Right renal cortex interstitium (tissue), 3 donors: ENCODE results near the gene TMIGD1. TPM values are rescaled to one million over a fixed set of nuclear protein-coding genes. Genes with fewer than 3 reads are reported as not detected.
A peak's percentile ranks its signal among the peaks of the same experiment; 100 is the strongest.

ENCODE experiments used
- DNase-seq, 3 donors: peaks; one replicate each; pipeline ENCODE4 v3.0.0-alpha.2; 2013; ENCODE audit warnings: low read depth in 3 of 3, low spot score in 2 of 3
- polyA plus RNA-seq, 3 donors: library from polyadenylated mRNA; unstranded; fragments of 120-200 nt; gene quantifications; one replicate each; pipeline ENCODE4 v1.2.1, GENCODE V29; 2013; ENCODE audit not compliant: insufficient read length in 3 of 3

The TMIGD1 gene
- polyA plus RNA-seq, 3 donors, result 0.75 to 0.98 (median 0.78) TPM

DNA sequence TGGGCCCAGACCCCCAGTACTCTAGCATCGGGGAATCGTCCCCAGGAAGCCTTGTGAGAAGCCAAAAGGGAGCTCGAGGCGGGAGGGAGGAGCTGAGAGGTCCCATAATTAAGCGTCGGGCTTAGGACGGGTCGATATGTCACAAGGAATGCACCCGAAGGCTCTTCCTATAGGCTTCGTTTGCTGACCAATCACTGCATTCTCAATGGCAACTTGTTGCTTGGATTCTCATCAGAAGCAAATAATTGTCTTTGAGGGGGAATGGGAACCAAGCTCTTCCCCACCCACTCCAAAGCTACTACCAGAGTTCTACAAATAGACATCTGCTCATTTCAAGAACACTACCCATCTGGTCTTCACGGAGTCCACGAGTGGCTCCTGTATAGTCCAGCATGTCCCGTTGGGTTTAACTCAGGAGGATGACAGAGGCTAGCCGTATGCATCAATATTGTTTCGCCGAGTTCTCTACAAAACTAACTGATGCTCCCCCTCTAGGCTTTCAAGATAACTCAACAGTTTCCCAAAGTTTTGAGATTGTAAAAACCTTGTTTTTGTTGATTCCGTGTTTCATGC lies 41.5 kb downstream of the TMIGD1 start:
- peak; percentile 16 to 45 (median 31) for DNase-seq

DNA sequence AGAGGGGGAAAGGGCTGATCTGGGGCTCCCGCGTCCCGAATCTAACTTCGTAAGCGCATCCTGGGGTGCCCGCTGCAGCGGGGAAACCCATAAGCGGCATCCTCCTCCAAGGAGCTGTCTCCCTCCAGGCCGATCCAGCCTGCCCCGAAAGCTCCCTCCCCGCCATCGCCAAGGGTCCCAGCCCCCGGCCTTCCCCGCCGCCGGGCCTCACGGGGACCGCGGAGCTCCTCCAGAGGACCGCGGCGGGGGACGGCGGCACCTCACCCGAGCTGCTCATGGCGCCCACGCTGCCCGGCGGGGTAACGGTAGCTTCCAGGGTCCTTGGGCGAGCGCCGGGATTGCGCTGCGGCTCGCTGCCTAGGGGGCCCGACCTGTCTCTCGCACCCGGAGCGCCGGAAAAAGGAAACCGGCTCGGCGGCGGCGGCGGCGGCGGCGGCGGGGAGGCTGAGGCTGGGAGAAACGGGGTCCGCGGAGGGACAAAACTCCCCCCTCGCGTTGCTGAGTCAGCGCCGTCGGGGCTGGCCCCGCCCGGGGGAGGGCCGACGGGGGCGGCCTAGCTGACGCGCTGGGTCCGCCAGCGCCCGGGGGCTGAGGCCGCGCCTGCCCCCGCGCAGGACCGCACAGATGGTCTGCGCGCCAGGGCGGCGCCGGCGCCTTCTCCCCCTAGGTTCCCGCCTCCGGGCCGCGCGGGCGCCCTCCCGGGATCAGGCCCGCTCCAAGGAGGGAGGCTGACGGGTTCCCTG lies 42.1 kb downstream of the TMIGD1 start, which contains the start of gene BLMH:
BLMH (minus strand) TSS at position 402 of the 743 bp plus-strand sequence; CDS start at position 277, 125 bp downstream.
- DNase-seq, result peak; percentile 48 to 69 (median 67)

DNA sequence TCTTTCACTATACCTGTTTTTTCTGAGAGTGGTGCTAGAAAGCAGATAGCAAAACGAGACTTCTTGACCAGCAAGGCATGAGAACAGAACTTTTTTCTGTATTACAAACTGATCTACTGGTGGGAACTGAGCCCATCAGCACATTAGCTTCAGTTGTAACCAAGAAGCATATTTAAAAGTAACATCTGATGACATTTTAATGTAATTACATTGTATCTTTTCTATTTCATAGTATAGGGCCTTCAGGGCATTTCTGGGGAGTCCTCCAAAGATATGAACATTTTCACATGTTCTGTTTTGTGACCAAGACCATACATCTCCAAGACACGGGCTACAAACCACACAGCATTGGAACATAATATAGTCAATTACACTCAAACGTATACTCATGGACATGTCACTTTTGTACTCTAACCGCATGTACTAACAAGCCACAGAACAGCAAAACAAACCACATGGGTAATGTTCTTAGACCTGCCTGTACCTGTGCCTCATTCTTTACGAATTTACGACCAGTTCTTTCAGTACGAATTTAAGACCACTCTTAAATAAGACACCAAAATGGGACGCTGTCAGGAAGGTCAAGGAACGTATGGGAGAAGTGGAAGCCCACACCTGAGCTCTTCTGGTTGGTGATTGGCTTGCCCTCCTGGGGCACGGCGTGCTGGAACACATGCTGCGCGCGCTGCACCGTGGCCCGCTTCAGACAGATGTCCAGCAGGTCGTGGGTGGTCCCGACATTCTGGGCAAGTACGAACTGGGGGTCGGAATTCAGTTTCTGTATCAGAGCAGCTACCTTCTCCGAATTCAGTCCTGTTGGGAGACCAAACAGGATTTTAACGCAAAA lies 42.9 kb downstream of the TMIGD1 start:
- DNase-seq, result peak in 2 of 3 donors; percentile 23

DNA sequence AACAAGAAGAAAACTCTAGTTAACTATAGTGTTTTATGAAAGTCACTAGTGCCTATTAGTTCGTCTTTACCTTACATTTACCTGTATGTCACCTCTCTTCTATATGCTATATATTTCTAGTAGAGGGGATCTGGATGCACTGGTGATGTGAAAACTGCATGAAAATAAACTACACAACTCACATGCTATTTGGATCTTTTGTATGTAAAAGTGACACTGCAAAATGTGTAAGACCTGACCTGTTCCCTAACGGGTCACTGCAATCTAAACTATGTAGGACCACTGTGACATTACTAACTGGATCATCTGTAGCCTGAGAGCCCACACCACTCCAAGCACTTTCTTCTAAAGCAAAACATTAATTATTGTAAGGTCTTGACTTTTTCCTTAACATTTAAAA lies 43.8 kb downstream of the TMIGD1 start:
- no peak for DNase-seq

DNA sequence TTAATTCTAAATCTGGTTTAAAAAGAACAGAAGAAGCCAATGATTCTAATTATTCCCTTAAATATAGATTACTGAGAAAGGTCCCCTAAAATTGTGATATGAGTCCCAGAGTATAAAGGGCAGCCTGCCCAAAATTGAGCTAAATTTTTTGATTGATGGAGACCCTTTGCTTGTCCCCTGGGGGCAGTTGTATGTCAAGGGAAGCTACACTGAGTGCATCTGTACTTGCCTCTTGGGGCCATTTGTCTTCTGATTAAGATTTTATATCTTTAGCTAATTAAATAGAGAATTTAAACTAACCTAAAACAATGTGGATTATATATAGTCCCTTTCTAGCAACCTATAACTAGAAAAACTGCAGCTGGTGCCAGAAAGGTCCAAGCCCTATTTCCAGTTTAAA lies 54.7 kb downstream of the TMIGD1 start:
- no peak for DNase-seq

DNA sequence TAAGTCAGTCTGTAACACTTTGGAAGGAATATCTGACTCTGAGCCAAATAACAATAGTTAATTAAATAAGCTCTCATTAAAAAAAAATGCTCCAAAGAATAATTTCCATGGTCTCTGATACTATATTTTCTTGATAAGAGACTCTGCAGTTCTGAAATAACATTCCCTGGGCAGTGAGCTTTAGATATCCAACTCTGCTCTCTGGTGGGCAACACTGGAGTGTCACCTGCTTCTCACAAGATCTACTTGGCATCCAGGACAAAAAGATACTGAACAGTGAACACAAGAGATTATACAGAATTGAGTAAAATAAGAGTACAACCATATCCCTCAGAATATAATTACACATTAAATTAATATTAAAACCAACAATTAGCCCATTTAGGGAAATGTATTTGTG lies 55.8 kb downstream of the TMIGD1 start:
- DNase-seq, result peak in 1 of 3 donors; percentile 32

DNA sequence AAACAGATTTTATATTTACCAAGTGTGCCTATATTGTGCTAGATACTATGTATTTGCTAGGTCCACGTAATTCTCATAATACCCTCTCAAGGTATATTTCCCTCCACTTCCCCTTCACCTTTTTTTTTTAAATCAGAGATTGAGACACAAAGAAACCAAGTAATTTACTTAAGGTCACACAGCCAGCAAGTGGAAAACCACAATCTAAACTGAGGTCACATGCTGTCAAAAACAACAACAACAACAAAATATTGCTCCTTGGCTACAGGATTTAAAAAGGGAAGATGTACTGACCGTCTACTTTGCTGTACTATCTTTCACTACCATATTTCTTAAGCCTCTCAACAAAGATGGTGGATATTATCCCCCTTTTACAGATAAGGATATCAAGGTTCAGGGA lies 57.9 kb downstream of the TMIGD1 start:
- no peak for DNase-seq

DNA sequence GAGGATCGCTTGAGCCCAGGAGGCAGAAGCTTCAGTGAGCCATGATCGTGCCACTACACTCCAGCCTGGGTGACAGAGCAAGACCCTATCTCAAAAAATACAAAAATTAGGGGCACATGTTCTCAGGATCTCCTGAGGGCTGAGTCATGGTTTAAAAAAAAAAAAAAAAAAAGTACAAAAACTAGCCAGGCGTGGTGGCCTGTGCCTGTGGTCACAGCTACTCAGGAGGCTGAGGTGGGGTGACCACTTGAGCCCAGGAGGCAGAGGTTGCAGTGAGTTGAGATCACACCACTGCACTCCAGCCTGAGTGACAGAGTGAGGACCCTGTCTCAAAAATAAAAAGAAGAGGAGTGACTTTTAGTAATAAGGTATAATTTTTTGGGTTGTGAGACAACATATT lies 59.0 kb downstream of the TMIGD1 start:
- no peak for DNase-seq

DNA sequence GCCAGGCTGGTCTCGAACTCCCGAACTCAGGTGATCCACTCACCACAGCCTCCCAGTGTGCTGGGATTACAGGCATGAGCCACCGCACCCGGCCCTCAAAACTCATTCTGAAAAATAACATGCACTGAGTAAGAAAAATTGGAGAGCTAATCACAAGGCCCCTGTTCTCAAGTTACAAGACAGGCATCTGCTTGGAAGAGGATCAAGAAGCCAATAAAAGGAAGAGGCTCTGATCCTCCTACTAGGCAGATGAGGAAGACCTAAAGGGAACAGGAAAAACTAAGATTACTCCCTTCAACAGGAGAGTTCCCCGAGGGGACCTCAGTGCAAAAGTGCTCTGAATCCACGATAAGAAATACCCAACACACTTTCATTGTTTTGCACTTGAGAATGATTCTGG lies 60.5 kb downstream of the TMIGD1 start:
- no peak for DNase-seq

DNA sequence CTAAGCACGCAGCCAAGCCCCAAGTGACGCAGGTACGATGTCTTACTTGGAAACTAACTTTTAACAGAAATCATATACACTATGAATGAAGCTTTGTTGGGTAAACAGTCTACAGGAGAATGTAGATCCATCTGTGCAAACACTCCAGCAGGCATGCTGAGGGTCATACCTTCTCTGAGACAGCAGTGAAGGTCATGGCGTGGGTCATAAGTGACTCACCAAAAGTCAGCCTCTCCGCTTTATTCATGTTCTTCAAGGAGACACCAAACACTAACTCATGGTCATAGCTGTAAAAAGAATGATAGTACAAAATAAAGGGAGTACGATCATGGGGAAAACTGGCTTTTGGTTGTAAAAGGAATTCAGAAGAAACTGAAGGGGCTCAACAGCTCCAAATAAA lies 62.8 kb downstream of the TMIGD1 start:
- DNase-seq, result no peak

DNA sequence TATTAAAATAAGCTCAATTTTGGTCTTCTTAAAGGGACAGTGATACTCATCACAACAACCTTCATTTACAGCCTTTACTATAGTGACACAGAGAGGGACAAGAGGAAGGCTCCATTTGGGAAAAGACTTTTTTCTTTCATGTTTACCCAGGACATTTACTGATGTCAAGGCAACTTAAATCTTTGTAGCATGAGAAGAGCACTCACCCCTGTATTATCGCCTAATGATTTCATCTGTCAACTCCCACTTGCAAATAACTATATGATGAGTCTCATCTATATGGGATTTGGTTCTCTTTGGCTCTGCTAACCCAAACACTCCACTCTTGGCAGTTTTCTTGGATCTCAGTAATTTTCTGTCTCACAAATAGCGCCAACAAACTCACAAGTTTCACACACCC lies 66.2 kb downstream of the TMIGD1 start:
- no peak for DNase-seq

Other genes starting within 250 kb of the TMIGD1 start
- gene NSRP1, start 217.2 kb downstream of the TMIGD1 start, polyA plus RNA-seq, result 10 to 100 TPM; 43.6 to 54.3 (median 47.1) TPM
- under 1 TPM; 0.71 to 0.88 (median 0.76) TPM for gene SLC6A4, start 98.4 kb downstream of the TMIGD1 start, polyA plus RNA-seq
- 10 to 100 TPM; 86.1 to 90.6 (median 90.6) TPM for gene BLMH, start 42.1 kb downstream of the TMIGD1 start, polyA plus RNA-seq
- 100 to 1,000 TPM in 1 of 3 donors, 10 to 100 TPM in 2; 94.0 to 111 (median 98.5) TPM for gene CPD, start 44.9 kb upstream of the TMIGD1 start, polyA plus RNA-seq
- 10 to 100 TPM; 54.4 to 60.1 (median 58.8) TPM for gene GOSR1, start 143.4 kb upstream of the TMIGD1 start, polyA plus RNA-seq